ENCODE results near the gene PTPN2.
A peak's percentile ranks its signal among the peaks of the same experiment; 100 is the strongest.

- no peak for TF ChIP-seq EZH2phosphoT487 (IDR thresholded peaks at IDR 0.05; ENCODE audit: borderline replicate concordance, low read depth, low read length)
- TF ChIP-seq CTCF (conservative IDR thresholded peaks at IDR 0.05; ENCODE audit: low read length): peak; percentile 45; the same call in 1 of the 2 replicates
These were observed 26.7 kb downstream of the PTPN2 start for GRCh38 chr18:12857215-12857905.
